Stimulated activated memory B cell treated with anti-CD40 and anti-IgM and Interleukin-4, amounts not matched to agents 10 μg/mL and 1 μg/mL and 100 μg/mL, for 72 hours (primary cell): ENCODE measurements around the gene UBXN11.

Experiments used
- ATAC-seq: fragments of 150-1000 bp; cut with Tn5 transposase; 2 replicates; pipeline ENCODE4 v1.10.0; 2021
- H3K27ac Mint-ChIP-seq: one replicate; pipeline ENCODE4 v1.8.0; 2022; ENCODE audit warnings: mild to moderate bottlenecking, mixed read lengths
- H3K27me3 Mint-ChIP-seq: one replicate; pipeline ENCODE4 v1.8.0; 2022; ENCODE audit warnings: mixed read lengths
- H3K36me3 Mint-ChIP-seq: one replicate; pipeline ENCODE4 v1.8.0; 2022; ENCODE audit warnings: mixed read lengths
- H3K4me1 Mint-ChIP-seq: one replicate; pipeline ENCODE4 v1.8.0; 2022; ENCODE audit warnings: mixed read lengths
- H3K4me3 Mint-ChIP-seq: one replicate; pipeline ENCODE4 v1.8.0; 2022; ENCODE audit warnings: mild to moderate bottlenecking, moderate library complexity, mixed read lengths
- H3K9me3 Mint-ChIP-seq: one replicate; pipeline ENCODE4 v1.8.0; 2022; ENCODE audit warnings: mixed read lengths

Gene UBXN11

DNA sequence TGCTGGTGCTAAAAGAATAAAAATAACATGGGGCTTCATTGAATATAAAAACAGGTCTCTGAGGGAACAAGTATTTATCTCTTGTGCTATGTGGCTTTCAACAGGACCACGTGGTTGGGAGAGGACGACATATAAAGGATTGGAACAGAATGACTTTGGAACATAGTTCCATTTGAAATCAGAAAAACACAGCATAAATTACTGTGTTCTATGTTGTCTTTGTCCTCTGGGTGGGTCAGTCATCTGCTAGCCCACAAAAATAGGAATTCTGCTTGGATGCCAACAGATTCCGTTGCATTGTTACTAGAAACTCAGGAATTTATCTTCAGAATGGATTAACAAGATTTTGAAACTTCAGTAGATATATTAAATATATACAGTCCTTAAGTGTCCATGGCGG, 66.5 kb downstream of the UBXN11 start:
- H3K36me3 Mint-ChIP-seq = peaks cover 19% of the 10 kb centered on the region
- H3K27me3 Mint-ChIP-seq = no peaks in the 10 kb centered on the region
- no peaks in the 10 kb centered on the region for H3K9me3 Mint-ChIP-seq
- peaks cover 30% of the 10 kb centered on the region for H3K4me1 Mint-ChIP-seq
- H3K4me3 Mint-ChIP-seq = no peak overlapping the region
- ATAC-seq = no peak
- no peak overlapping the region for H3K27ac Mint-ChIP-seq

- no peak for ATAC-seq
- Mint-ChIP-seq H3K4me1 (peaks cover 42% of the 10 kb centered on the region), H3K36me3 (peaks cover 3% of the 10 kb centered on the region), H3K27ac (peak overlapping the region; percentile 50), H3K27me3 (no peaks in the 10 kb centered on the region), H3K9me3 (no peaks in the 10 kb centered on the region), H3K4me3 (no peak overlapping the region)
These were observed 69.0 kb downstream of the UBXN11 start for GRCh38 chr1:26237230-26237966.

DNA sequence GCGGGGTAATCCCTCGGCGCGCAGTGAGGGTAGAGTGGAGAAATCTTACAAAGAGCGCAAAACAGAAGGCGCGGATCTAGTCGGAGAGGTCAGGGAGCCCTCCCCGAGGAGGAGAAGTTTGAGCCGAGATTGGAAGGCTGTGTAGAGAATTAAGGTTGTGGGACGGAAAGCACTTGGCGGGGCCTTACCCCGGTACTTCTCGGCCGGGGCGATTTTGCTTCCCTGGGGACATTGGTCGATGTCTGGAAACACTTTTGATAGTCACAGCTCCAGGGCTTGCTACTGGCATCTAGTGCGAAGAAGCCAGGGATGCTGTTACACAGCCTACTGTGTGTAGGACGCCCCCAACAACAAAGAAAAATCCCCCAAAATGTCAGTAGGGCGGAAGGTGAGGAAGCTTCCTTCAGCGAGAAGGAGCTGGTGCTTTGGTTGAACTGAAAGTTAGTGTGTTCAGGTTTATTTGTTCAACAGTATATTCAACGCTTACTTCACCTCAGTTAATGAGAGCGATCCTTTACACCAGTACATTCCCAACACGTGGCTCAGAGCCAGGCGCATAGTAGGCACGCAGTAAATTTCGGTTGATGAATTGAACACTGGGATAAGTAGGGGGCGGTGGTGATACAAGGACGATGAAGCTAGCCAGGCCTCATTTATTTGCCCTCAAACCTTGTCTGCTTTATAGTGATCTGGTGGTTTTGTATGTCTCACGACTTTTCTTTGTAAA, 71.6 kb downstream of the UBXN11 start:
- peaks cover 42% of the 10 kb centered on the region for H3K4me1 Mint-ChIP-seq
- ATAC-seq = no peak
- no peaks in the 10 kb centered on the region for H3K36me3 Mint-ChIP-seq
- H3K9me3 Mint-ChIP-seq = no peaks in the 10 kb centered on the region
- peak overlapping the region; percentile 87 for H3K27ac Mint-ChIP-seq
- no peaks in the 10 kb centered on the region for H3K27me3 Mint-ChIP-seq
- peak overlapping the region; percentile 99 for H3K4me3 Mint-ChIP-seq

DNA sequence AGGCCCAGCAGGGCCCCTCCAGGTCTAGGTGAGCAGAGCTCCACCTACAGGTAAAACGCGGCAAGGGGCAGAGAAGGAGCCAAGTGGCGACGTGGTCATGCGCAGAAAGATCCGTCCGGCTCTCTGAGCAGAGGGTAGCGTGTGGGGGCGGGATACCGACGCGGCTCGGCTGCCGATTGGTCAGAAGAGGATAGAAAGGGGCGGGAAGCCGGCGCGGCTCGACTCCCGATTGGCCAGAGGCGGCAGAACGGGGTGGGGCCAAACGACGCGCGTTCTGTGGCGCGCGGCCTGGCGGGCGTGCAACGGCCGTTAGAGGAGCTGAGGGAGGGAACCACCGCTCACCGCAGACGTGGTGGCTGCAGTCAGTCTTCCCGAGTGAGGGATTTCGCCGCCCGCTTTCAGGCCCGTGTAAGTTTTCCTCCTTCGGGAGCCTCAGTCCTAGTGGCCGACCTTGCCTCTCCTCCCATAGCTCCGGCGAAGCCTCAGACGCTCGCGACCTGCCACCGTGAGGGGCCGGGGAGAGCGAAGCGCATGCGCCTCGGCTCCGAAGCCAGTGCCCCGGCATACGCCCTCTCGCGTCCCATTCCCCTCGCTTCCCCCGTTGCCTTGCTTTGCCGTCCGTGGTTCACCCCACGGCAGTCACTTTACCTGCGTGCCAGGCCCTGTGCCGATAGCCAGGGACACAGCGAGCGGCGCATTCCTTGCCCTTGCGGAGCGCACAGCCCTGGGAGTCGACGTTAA, 72.4 kb downstream of the UBXN11 start, which contains the start of gene CEP85:
TSS of gene CEP85 (plus strand) at position 298 of the 741 bp plus-strand sequence. CDS start 5,584 bp downstream, outside the sequence.
- peak; percentile 99 for ATAC-seq
- Mint-ChIP-seq H3K4me3 (peak within 1 kb of the TSS; percentile 99), H3K4me1 (peaks cover 42% of the 10 kb centered on the region), H3K36me3 (no peaks in the 10 kb centered on the region), H3K9me3 (no peaks in the 10 kb centered on the region), H3K27me3 (no peaks in the 10 kb centered on the region), H3K27ac (peak within 1 kb of the TSS; percentile 87)
